ENCODE data around the gene BMPR1B.
"Not testable (repeated sequence)": the region's sequence is repeated elsewhere in the genome, so short reads cannot be mapped to it uniquely, and the experiment has no call there.

BMPR1B gene

DNA sequence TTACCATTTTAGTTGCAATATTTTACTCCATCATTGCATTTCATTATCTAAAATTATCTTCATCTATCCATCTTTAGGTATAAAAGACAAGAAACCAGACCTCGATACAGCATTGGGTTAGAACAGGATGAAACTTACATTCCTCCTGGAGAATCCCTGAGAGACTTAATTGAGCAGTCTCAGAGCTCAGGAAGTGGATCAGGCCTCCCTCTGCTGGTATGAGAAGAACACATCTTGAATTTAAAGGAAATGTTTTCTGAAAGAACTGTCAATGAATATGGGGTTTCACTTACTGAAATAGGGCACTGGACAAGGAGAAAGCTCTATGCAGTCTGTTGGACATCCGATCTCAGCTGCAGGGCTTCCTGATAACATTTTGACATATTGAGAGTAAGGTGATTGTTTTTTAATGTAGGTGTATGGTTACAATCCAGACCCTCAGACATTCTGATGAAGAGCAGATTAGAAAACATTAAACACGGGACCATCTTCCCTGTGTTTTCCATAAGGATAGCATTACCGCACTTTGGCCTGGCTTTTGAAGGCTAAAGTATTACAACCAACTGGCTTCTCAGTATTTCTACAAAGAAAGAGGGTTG, 367.2 kb downstream of the BMPR1B start:
- DNase-seq (ENCODE audit: low spot score) (peak; percentile 41), FAIRE-seq (peak; percentile 56)

GRCh38 chr4:95129031-95129430, 371.3 kb downstream of the BMPR1B start:
- DNase-seq (ENCODE audit: low spot score) = no peak

GRCh38 chr4:95129821-95130311, 372.1 kb downstream of the BMPR1B start:
- FAIRE-seq (peak; percentile 98), DNase-seq (ENCODE audit: low spot score) (peak; percentile 94)

More at GRCh38 chr4:95129031-95129430, 371.3 kb downstream of the BMPR1B start:
- FAIRE-seq = no peak

DNA sequence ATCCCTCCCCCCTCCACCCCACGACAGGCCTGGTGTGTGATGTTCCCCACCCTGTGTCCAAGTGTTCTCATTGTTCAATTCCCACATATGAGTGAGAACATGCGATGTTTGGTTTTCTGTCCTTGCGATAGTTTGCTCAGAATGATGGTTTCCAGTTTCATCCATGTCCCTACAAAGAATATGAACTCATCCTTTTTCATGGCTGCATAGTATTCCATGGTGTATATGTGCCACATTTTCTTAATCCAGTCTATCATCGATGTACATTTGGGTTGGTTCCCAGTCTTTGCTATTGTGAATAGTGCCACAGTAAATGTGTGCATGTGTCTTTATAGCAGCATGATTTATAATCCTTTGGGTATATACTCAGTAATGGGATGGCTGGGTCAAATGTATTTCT, 376.3 kb downstream of the BMPR1B start:
- not testable (repeated sequence) for DNase-seq (ENCODE audit: low spot score); FAIRE-seq

GRCh38 chr4:95139424-95139823, 381.7 kb downstream of the BMPR1B start:
- not testable (repeated sequence) for FAIRE-seq; DNase-seq (ENCODE audit: low spot score)

DNA sequence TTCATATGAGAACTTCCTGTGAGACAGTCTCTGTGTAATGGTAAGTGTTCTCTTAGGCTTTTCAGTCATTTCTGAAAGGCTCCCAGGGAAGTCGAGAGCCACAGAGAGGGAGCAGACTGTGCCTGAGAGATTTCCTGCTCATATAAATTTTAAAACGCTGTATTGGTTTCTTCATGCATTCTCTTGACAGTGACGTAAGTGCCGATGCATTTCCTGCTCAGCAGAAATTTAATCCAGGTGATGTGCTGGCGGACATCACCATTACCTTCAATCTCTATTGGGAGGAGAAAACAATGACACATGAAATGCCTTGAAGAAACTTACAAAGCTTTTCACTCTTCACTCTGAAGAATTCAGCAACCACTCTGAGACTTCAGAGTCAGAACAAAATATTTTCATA, 383.6 kb downstream of the BMPR1B start:
- FAIRE-seq (no peak), DNase-seq (ENCODE audit: low spot score) (no peak)

- DNase-seq (ENCODE audit: low spot score) = no peak
- no peak for FAIRE-seq
These were observed 385.2 kb downstream of the BMPR1B start for GRCh38 chr4:95142932-95143331.

- no peak for FAIRE-seq
- DNase-seq (ENCODE audit: low spot score) = no peak
These were observed 393.5 kb downstream of the BMPR1B start for GRCh38 chr4:95151255-95151654.

GRCh38 chr4:95153182-95153581, 395.4 kb downstream of the BMPR1B start:
- FAIRE-seq (no peak), DNase-seq (ENCODE audit: low spot score) (no peak)

GRCh38 chr4:95155759-95156451, 398.1 kb downstream of the BMPR1B start:
- FAIRE-seq = peak; percentile 79
- peak; percentile 20 for DNase-seq (ENCODE audit: low spot score)

GRCh38 chr4:95156452-95156765, 398.7 kb downstream of the BMPR1B start:
- FAIRE-seq (no peak), DNase-seq (ENCODE audit: low spot score) (no peak)

- FAIRE-seq = no peak
- no peak for DNase-seq (ENCODE audit: low spot score)
These were observed 399.8 kb downstream of the BMPR1B start for GRCh38 chr4:95157596-95157995.

DNA sequence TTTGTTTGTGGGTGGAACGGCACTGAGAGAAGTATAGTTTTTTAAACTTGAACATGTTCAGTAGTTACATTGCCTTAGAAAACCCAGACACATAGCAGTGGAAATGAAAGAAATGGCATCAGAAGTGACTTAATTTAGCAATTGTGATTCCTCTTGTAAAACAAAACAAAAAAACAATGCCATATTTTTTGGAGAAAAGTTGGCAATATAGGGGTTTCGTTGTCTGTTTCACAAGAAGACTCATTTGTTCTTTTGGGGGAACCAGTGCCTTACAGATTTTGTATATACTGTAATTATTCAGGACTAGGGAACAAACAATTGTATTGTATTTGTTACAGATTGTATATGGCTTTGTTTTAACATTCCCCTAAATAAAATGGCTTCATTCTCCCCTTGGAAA, 400.3 kb downstream of the BMPR1B start:
- no peak for FAIRE-seq

DNA sequence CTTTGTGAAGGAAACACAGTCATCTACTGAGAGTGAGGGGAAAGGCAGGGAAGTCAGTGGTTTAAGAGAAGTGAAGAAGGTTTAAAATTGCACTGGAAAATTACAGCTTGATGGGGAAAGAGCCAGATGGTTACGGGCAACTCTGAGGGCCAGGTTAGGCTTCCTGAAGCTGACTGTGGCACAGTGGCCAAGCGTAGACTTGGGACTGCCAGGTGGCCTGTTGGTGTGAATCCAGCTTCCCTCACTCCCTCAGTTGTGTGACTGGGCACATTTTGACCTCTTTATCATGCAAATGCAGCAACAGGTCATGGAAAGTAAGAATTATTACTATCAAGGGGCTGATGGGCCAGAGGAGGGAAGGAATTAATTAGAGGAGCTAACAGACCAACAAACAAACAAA, 400.9 kb downstream of the BMPR1B start:
- FAIRE-seq = no peak

More for the DNA sequence above, 400.3 kb downstream of the BMPR1B start:
- DNase-seq (ENCODE audit: low spot score) = no peak

GRCh38 chr4:95159384-95159783, 401.6 kb downstream of the BMPR1B start:
- DNase-seq (ENCODE audit: low spot score) (no peak), FAIRE-seq (no peak)

More for the DNA sequence above, 400.9 kb downstream of the BMPR1B start:
- DNase-seq (ENCODE audit: low spot score) = no peak

DNA sequence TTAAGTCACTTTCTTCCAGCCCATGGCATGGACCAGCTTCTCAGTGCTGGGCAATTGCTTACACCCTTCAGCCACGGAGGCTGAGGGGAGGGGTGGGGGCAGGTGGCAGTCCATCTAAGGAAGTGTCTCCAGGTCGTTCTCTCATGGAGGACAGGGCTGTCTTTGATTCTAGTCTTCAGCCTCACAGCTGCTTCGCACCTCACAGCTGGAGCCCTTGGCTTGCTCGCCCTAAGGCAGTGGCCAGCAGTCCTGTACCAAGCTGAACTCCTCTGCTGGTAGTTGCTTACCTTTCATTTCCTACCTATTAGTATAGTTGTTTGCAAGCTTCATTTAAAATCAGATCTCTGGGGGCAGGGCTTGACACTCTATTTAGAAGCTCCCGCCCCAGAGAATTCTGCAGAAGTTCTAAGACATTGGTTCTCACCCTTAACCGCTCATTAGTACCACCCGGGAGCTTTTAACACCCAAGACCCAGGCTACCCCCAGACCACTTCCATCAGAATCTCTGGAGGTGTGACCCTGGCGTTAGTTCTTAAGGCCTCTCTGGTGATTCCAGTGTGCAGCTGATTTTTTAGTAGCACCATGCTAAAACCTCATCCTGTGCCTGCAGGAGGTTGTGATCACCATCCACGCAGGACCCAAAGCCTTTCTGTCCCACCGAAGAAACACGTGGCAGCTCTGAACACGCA, 404.2 kb downstream of the BMPR1B start:
- FAIRE-seq = no peak

GRCh38 chr4:95162867-95163266, 405.1 kb downstream of the BMPR1B start:
- no peak for DNase-seq (ENCODE audit: low spot score)
- FAIRE-seq = no peak

More for the DNA sequence above, 404.2 kb downstream of the BMPR1B start:
- DNase-seq (ENCODE audit: low spot score) = no peak

GRCh38 chr4:95165926-95166524, 408.3 kb downstream of the BMPR1B start:
- DNase-seq (ENCODE audit: low spot score) (peak; percentile 49), FAIRE-seq (peak; percentile 75)

GRCh38 chr4:95167805-95168204, 410.1 kb downstream of the BMPR1B start:
- no peak for FAIRE-seq
- DNase-seq (ENCODE audit: low spot score) = no peak

- FAIRE-seq (no peak), DNase-seq (ENCODE audit: low spot score) (no peak)
These were observed 412.4 kb downstream of the BMPR1B start for GRCh38 chr4:95170176-95170575.

DNA sequence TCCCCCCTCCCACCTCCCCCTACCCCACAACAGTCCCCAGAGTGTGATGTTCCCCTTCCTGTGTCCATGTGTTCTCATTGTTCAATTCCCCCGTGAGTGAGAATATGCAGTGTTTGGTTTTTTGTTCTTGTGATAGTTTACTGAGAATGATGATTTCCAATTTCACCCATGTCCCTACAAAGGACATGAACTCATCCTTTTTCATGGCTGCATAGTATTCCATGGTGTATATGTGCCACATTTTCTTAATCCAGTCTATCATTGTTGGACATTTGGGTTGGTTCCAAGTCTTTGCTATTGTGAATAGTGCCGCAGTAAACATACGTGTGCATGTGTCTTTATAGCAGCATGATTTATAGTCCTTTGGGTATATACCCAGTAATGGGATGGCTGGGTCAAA, 413.6 kb downstream of the BMPR1B start:
- not testable (repeated sequence) for FAIRE-seq; DNase-seq (ENCODE audit: low spot score)

- FAIRE-seq = no peak
These were observed 421.2 kb downstream of the BMPR1B start for GRCh38 chr4:95178938-95179337.

More at GRCh38 chr4:95178938-95179337, 421.2 kb downstream of the BMPR1B start:
- no peak for DNase-seq (ENCODE audit: low spot score)
